ENCODE data around the gene MSI2.

DNA sequence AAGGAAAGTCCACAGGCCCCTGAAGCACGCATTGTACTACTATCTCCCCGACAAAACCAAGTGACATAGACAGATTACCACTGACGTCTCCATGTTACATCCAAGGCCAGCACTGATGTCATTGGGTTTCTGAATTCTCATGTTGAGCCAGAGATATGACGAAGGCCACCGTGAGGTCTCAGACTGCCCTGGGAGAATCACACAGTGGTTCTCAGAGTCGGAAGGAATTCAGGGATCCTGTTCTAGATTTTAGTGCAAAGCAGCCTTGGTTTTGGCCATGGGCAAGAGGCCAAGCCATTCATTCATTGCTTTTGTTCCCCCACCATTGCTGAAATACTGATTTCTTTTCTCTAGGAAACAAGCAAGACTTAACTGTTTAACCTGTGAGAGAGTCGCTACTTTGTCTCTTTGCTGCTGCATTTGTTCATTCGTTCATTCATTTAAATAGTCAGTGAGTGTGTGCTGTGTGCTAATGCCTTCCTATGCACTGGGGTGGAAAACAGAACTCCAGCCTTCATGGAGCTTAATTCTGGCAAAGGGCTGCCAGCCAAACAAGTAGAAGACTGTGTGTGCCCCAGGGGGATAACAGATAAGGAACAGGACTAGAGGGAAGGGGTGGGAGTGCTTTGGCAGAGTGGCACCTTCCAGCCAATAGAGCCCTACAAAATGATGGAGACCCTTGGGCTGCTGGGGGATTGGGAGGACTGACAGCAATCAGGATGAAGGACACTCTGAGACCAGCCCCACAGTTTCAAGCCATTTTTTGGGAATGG lies 222.3 kb downstream of the MSI2 start:
- no peak for TF ChIP-seq EZH2 (IDR thresholded peaks at IDR 0.05)
- TF ChIP-seq POLR2AphosphoS5 (IDR thresholded peaks at IDR 0.05; ENCODE audit: borderline replicate concordance, low read depth, low read length): no peak

Data from SK-N-MC (cell line).